Left ventricle myocardium superior (tissue), 1 donor: ENCODE data around the gene CHSY1. TPM values are rescaled to one million over a fixed set of nuclear protein-coding genes. Genes with fewer than 3 reads are reported as not detected.

Source experiments
- ATAC-seq: fragments of 200-7000 bp; cut with Tn5 transposase; one replicate; pipeline ENCODE4 v1.9.1; 2020; ENCODE audit warnings: mild to moderate bottlenecking, moderate library complexity
- DNase-seq: peaks from one replicate; pipeline ENCODE4 v3.0.0-alpha.2; 2020
- intact Hi-C: fragments of 100-400 bp; cut with micrococcal nuclease; formaldehyde crosslinking; loops from one replicate; pipeline ENCODE4 v1.11.0; 2022
- total RNA-seq: library from RNA; stranded (reverse); fragmentation: NEBNext Ultra II Directional; extraction: Animal tissue kit (Norgen Biotek cat#: 25700); gene quantifications from one replicate; pipeline ENCODE4 v1.2.1, GENCODE V29; 2021
- donor health status: DM: no; HTN: yes; CAD: no; lungs with severe emphysema.

The CHSY1 gene
- total RNA-seq, 1 donor from 2014 or later: 11.7 TPM

GRCh38 chr15:101269479-101270223, 17.8 kb upstream of the CHSY1 start:
- DNase-seq (peak; percentile 66), ATAC-seq (peak; percentile 62)
- intact Hi-C loops: no loop called here

GRCh38 chr15:101267320-101268104, 15.7 kb upstream of the CHSY1 start:
- intact Hi-C loops: no loop called here
- DNase-seq: peak; percentile 41

GRCh38 chr15:101266787-101267186, 14.9 kb upstream of the CHSY1 start:
- intact Hi-C loops: no loop called here
- no peak for ATAC-seq
- no peak for DNase-seq

More at GRCh38 chr15:101267320-101268104, 15.7 kb upstream of the CHSY1 start:
- ATAC-seq: peak; percentile 58

GRCh38 chr15:101266034-101266433, 14.2 kb upstream of the CHSY1 start:
- intact Hi-C loops: no loop called here
- ATAC-seq: no peak
- no peak for DNase-seq

- ATAC-seq (no peak), DNase-seq (no peak)
- intact Hi-C loops: no loop called here
Measured at GRCh38 chr15:101264911-101265641, 13.2 kb upstream of the CHSY1 start.

GRCh38 chr15:101264011-101264410, 12.2 kb upstream of the CHSY1 start:
- ATAC-seq (no peak), DNase-seq (no peak)
- intact Hi-C loops: no loop called here

GRCh38 chr15:101262551-101262950, 10.7 kb upstream of the CHSY1 start:
- intact Hi-C loops: no loop called here
- no peak for DNase-seq
- no peak for ATAC-seq

GRCh38 chr15:101258238-101259144, 6.6 kb upstream of the CHSY1 start:
- intact Hi-C loops: loop anchor here (2.0 to 5.0 kb wide), 2 partner anchors 166 to 244 kb away; no protein-coding TSS in a partner anchor
- ATAC-seq: peak; percentile 67
- peak; percentile 46 for DNase-seq

- ATAC-seq (no peak), DNase-seq (no peak)
- intact Hi-C loops: loop anchor here (5.0 kb wide), 1 partner anchor 164 kb away; no protein-coding TSS in a partner anchor
Measured at GRCh38 chr15:101256757-101257156, 4.9 kb upstream of the CHSY1 start.

GRCh38 chr15:101255615-101256241, 3.9 kb upstream of the CHSY1 start:
- DNase-seq: no peak
- ATAC-seq: peak; percentile 44
- intact Hi-C loops: loop anchor here (5.0 kb wide), 1 partner anchor 163 kb away; no protein-coding TSS in a partner anchor

GRCh38 chr15:101255051-101255395, 3.2 kb upstream of the CHSY1 start:
- intact Hi-C loops: loop anchor here (5.0 kb wide), 1 partner anchor 163 kb away; no protein-coding TSS in a partner anchor
- DNase-seq (no peak), ATAC-seq (no peak)

- no peak for DNase-seq
- ATAC-seq: no peak
- intact Hi-C loops: loop anchor here (5.0 kb wide), 1 partner anchor 162 kb away; no protein-coding TSS in a partner anchor
Measured at GRCh38 chr15:101254157-101255050, 2.6 kb upstream of the CHSY1 start.

- no peak for ATAC-seq
- DNase-seq: no peak
- intact Hi-C loops: no loop called here
Measured at GRCh38 chr15:101252836-101253235, 988 bp upstream of the CHSY1 start.

- intact Hi-C loops: no loop called here
- ATAC-seq: peak; percentile 60
- peak; percentile 56 for DNase-seq
Measured at GRCh38 chr15:101250873-101251829, 697 bp downstream of the CHSY1 start.

- intact Hi-C loops: no loop called here
- DNase-seq (no peak), ATAC-seq (peak; percentile 7)
Measured at GRCh38 chr15:101250341-101250831, 1.5 kb downstream of the CHSY1 start.

GRCh38 chr15:101248274-101248673, 3.6 kb downstream of the CHSY1 start:
- ATAC-seq: no peak
- intact Hi-C loops: no loop called here
- DNase-seq: no peak
